ENCODE data around the gene PRAMEF12.
"Not testable (repeated sequence)": the region's sequence is repeated elsewhere in the genome, so short reads cannot be mapped to it uniquely, and the experiment has no call there.

The PRAMEF12 gene

GRCh38 chr1:12772520-12772919 is 1.0 kb upstream of the PRAMEF12 start:
- no peak for DNase-seq

DNA sequence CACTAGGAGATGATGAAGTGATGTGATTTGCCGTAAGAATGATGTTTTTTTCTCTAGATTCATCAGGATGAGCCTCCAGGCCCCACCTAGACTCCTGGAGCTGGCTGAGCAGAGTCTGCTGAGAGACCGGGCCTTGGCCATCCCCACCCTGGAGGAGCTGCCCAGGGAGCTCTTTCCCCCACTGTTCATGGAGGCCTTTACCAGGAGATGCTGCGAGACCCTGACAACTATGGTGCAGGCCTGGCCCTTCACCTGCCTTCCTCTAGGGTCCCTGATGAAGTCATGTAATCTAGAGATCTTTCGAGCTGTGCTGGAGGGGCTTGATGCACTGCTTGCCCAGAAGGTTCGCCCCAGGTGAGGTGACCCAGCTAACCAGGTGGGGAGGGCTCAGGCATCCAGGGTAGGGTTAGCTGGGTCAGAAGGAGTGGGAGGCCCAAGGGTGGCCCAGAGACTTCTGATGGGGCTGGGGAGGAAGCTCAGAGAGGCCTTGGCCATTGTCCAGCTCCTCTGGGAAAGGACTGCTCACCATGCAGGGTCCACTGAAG is 1.3 kb downstream of the PRAMEF12 start:
- no peak for DNase-seq

DNA sequence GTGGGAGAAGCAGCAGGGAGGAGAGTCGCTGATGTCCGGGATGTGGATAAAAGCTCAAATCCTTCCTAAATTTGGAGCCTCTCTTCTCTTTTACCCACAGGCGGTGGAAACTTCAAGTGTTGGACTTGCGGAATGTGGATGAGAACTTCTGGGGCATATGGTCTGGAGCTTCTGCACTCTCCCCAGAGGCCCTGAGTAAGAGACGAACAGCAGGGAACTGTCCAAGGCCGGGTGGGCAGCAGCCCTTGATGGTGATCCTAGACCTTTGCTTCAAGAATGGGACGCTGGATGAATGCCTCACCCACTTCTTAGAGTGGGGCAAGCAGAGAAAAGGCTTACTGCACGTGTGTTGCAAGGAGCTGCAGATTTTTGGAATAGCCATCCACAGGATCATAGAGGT is 1.9 kb downstream of the PRAMEF12 start:
- no peak for DNase-seq

GRCh38 chr1:12776801-12777557 is 3.4 kb downstream of the PRAMEF12 start:
- DNase-seq, result no peak

DNA sequence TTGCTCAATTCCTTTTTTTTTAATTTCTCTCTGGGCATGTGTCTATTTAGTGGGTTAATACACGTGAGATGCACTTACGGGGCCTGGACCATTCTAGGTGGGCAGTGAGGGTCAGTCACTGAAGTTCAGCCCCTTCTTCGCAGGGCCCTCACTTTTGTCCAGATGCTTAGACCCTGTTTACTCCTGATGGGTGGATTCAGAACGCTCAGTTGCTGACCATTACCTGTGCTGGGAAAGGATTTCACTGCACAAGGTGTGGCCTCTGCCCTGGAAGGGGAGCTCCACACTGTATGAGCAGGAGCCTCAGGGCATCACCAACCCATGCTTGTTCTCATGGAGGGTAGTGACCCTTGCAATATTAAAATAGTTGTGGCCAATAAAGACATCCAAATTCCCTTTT is 4.5 kb downstream of the PRAMEF12 start:
- DNase-seq, result no peak

DNA sequence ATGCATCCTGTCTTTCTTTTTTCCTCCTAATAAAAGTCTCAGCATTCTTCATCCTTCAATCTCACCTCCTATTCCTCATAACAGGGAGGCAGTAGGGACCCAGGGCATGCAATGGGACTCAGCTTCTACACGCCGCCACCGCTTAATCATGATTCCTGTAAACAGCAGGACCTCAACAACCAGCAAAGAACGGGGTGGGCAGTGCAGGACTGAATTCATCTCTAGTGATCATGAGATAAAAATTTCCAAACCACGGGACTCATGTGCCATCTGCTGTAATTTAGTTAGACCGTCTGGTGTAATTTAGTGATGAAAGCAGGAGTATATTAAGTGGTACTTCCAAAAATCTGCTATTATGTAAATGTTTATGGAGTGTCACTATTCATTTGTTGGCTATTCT is 5.4 kb downstream of the PRAMEF12 start:
- no peak for DNase-seq

- not testable (repeated sequence) for DNase-seq
Measured at GRCh38 chr1:12781488-12781887, 8.0 kb downstream of the PRAMEF12 start.

GRCh38 chr1:12783783-12784182 is 10.2 kb downstream of the PRAMEF12 start:
- DNase-seq, result not testable (repeated sequence)

- not testable (repeated sequence) for DNase-seq
Measured at GRCh38 chr1:12784729-12785128, 11.2 kb downstream of the PRAMEF12 start.

- DNase-seq, result not testable (repeated sequence)
Measured at GRCh38 chr1:12791097-12791496, 17.6 kb downstream of the PRAMEF12 start, which contains the start of gene PRAMEF1. PRAMEF1 (plus strand) TSS chr1:12791397; CDS start chr1:12793228, 1,831 bp downstream.

DNA sequence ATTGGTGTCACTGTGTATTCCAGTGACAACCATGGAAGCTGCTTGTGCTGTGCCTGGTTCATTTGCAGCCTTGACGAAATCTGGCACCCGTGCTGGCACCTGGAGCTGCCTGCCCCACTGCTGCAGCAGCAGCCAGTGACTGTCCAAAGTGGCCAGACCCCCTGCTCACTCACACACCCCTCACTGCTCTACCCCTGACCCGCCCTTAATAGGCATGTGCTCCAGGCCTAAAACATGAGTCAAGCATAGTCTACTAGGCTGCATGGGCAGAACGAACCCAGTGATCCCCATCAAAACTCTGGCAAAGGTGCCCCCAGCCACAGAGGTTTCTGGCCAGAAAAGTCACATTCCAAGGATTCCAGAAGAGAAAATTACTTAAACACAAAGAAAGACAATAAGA is 25.4 kb downstream of the PRAMEF12 start:
- no peak for DNase-seq

DNA sequence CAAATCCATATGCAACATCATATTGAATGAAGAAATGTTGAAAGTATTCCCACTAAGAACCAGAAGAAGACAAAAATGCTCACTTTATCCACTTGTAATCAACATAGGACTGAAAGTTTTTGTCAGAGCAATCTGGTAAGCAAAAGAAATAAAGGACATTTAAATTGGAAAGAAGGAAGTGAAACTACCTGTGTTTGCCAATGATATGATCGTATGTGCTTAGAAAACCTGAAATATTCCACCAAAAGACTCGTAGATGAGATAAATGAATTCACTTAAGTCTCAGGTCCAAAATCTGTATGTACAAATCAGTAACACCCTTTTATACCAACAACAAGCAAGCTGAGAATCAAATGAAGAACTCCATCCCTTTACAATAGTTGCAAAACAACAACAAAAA is 26.2 kb downstream of the PRAMEF12 start:
- no peak for DNase-seq

- DNase-seq, result no peak
Measured at GRCh38 chr1:12809933-12810332, 36.4 kb downstream of the PRAMEF12 start.

DNA sequence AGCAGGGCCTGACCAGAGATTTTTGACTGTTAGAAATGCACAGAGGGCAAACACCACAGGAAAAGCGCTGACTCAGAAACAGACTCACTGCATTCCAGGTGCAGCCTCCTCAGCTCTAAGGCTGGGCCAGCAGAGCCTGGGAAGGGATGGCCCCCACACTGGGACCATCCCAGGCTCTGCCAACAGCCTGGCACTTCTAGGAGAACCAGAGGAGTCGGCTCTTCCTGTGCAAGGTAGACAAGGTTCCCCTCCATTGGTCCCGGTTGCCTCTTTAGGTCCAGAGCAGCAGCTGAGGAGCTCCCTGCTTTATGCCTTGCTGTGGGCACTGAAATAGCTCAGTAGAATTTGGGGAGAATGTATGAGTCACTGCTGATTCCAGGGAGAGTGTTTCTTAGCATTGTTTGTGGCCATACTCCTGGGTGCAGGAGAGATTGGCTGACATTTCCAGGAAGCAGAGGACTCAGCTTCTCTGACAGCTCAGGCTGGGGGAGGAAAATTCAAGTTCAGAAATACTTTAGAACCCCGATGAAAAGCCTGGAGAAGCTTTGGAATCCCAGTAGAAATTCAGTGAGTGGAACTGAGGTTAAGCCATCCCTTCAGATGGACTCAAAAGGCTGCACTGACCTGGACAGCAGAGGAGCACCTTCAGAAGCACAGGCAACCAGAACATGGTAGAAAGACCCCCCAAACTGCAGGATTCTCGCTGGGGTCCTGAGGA is 37.3 kb downstream of the PRAMEF12 start:
- DNase-seq, result no peak

DNA sequence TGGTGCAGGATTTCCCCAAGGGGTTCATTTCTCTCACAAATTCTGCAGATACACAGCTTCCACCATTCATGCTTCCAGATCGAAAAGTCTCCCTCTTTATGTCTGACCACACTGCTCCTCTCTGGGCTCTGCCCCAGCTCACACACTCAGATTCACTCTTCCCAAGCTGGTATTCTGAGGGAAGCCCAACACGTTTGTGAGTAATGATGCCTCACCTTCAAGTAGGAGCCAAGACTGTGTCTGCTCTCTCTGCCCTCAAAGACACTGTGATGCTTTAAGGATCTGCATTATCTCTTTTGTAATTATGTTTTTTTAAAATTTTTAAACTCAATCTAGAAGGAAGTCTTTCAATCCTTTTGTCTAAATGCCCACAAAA is 37.9 kb downstream of the PRAMEF12 start:
- no peak for DNase-seq

DNA sequence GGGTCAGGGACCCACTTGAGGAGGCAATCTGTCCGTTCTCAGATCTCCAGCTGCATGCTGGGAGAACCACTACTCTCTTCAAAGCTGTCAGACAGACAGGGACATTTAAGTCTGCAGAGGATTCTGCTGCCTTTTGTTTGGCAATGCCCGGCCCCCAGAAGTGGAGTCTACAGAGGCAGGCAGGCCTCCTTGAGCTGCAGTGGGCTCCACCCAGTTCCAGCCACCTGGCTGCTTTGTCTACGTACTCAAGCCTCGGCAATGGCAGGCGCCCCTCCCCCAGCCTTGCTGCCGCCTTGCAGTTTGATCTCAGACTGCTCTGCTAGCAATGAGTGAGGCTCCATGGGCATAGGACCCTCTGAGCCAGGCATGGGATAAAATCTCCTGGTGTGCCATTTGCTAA is 45.5 kb downstream of the PRAMEF12 start:
- DNase-seq, result not testable (repeated sequence)
